ENCODE data around the gene FOXE3. TPM values are rescaled to one million over a fixed set of nuclear protein-coding genes. Genes with fewer than 3 reads are reported as not detected.

FOXE3 gene
- total and polyA plus RNA-seq, 3 donors from 2014 or later: 0.63 to 1.4 (median 1.2) TPM

- WGBS, 2 donors: 1% methylated on average over 21 of the region's 80 CpGs; no CpG with 5 or more reads in 1 of the 2 donors
- peak within 1 kb of the TSS in 1 of 2 donors; percentile 82 for H3K27ac ChIP-seq
- H3K4me1 ChIP-seq: peaks cover 19% of the 10 kb centered on the region
Observed at GRCh38 chr1:47437447-47438164, 21.5 kb downstream of the FOXE3 start, which contains the start of gene FOXD2. Gene FOXD2, plus strand, starts transcription at chr1:47438044. Its CDS starts 92 bp downstream, at chr1:47438136.

GRCh38 chr1:47438165-47439016, 22.3 kb downstream of the FOXE3 start:
- WGBS, 2 donors: 0 to 2% methylated on average over 4 to 49 of the region's 117 CpGs
- Histone ChIP-seq H3K27me3 (no peaks in the 10 kb centered on the region), H3K4me3 (peak overlapping the region; percentile 65), H3K36me3 (ENCODE audit: low read depth, missing control alignments) (no peaks in the 10 kb centered on the region), H3K9me3 (no peaks in the 10 kb centered on the region), H3K4me1 (peaks cover 14% of the 10 kb centered on the region), H3K27ac (peak overlapping the region in 1 of 2 donors; percentile 82)
- intact Hi-C loops (cut with DNase I; ENCODE audit: low total_unique reads): loop anchor here (5.0 kb wide), 1 partner anchor 269 kb away; no protein-coding TSS in a partner anchor
- no peak for DNase-seq
- TF ChIP-seq POLR2A (IDR thresholded peaks at IDR 0.05) (no peak), CTCF (IDR thresholded peaks at IDR 0.05) (no peak)

More at GRCh38 chr1:47437447-47438164, 21.5 kb downstream of the FOXE3 start, which contains the start of gene FOXD2:
- intact Hi-C loops (cut with DNase I; ENCODE audit: low total_unique reads): loop anchor here (5.0 kb wide), 1 partner anchor 270 kb away; no protein-coding TSS in a partner anchor
- H3K27me3 ChIP-seq: no peaks in the 10 kb centered on the region
- no peaks in the 10 kb centered on the region for H3K9me3 ChIP-seq
- peak; percentile 85 for DNase-seq
- TF ChIP-seq POLR2A (IDR thresholded peaks at IDR 0.05): no peak
- TF ChIP-seq CTCF (IDR thresholded peaks at IDR 0.05): peak; percentile 95 to 98 (median 98)
- H3K36me3 ChIP-seq (ENCODE audit: low read depth, missing control alignments): no peaks in the 10 kb centered on the region
- H3K4me3 ChIP-seq: peak within 1 kb of the TSS; percentile 65

- Histone ChIP-seq H3K27me3 (peaks cover 3% of the 10 kb centered on the region), H3K9me3 (no peaks in the 10 kb centered on the region), H3K4me3 (peak overlapping the region; percentile 34 to 65), H3K4me1 (peaks cover 6% of the 10 kb centered on the region), H3K36me3 (ENCODE audit: low read depth, missing control alignments) (no peaks in the 10 kb centered on the region), H3K27ac (no peak overlapping the region)
- TF ChIP-seq CTCF (IDR thresholded peaks at IDR 0.05) (no peak), POLR2A (IDR thresholded peaks at IDR 0.05) (no peak)
- WGBS, 2 donors: 20 to 26% methylated on average over 37 to 72 of the region's 86 CpGs
- intact Hi-C loops (cut with DNase I; ENCODE audit: low total_unique reads): loop anchor here (5.0 kb wide), 1 partner anchor 268 kb away; no protein-coding TSS in a partner anchor
- DNase-seq: no peak
Observed at GRCh38 chr1:47439017-47439818, 23.1 kb downstream of the FOXE3 start.

- no peaks in the 10 kb centered on the region for H3K9me3 ChIP-seq
- 57% methylated on average over 20 of the region's 20 CpGs for WGBS, 2 donors
- H3K4me3 ChIP-seq: peak overlapping the region in 1 of 2 donors; percentile 34
- intact Hi-C loops (cut with DNase I; ENCODE audit: low total_unique reads): loop anchor here (5.0 kb wide), 1 partner anchor 267 kb away; no protein-coding TSS in a partner anchor
- H3K27me3 ChIP-seq: peaks cover 3% of the 10 kb centered on the region
- peaks cover 5% of the 10 kb centered on the region for H3K4me1 ChIP-seq
- DNase-seq: no peak
- H3K36me3 ChIP-seq (ENCODE audit: low read depth, missing control alignments): no peaks in the 10 kb centered on the region
- TF ChIP-seq CTCF (IDR thresholded peaks at IDR 0.05) (no peak), POLR2A (IDR thresholded peaks at IDR 0.05) (no peak)
- no peak overlapping the region for H3K27ac ChIP-seq
Observed at GRCh38 chr1:47439819-47440598, 23.9 kb downstream of the FOXE3 start.

All from testis (tissue), 3 donors.